NCI-H128 (cell line): Measurements from ENCODE around the gene PARD6G.
"Not testable (repeated sequence)": the region's sequence is repeated elsewhere in the genome, so short reads cannot be mapped to it uniquely, and the experiment has no call there.

ENCODE experiments used
- DNase-seq: peaks from one replicate; lab custom pipeline; 2025; ENCODE audit not compliant: unreplicated experiment; lab: John Stamatoyannopoulos, UW

Gene PARD6G

DNA sequence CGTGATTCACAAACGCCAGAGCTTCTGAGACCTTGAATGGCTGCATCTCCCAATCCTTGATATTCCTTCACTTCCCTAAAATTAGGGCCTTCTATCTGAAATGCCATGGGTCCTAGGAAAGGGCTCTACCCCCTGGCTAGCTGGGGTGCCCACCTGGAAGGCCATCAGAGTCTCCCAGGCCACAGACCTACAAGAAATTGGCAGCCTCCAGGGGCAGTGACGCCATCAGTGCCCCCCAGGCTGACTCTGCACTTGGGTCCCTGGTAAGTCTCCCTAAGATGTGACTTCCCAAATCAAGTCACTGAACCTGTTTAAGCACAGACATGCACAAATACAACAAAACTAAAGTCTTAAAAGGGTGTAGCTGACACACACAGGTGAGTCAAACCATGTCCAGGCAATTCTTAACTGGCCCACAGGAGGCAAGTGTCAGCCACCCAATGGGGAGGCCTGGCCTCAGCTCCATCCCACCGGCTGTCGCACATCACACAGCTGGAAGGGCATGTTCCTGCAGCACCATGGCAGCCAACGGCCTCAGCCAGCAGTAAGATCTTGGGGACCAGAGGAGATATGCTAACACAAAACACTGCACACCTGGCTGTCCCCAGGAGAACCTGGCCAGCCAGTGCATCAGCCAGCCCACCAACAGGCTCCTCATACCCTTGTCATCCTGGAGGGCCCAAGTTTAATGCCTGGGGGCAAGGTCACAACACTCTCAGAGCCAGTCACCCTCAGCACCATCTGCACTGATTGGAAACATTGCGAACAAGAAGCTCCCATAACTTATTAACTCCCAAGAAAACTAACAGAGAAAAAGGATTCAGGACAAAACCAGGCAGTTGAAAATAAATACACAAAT lies 5.2 kb downstream of the PARD6G start:
- DNase-seq: no peak

DNA sequence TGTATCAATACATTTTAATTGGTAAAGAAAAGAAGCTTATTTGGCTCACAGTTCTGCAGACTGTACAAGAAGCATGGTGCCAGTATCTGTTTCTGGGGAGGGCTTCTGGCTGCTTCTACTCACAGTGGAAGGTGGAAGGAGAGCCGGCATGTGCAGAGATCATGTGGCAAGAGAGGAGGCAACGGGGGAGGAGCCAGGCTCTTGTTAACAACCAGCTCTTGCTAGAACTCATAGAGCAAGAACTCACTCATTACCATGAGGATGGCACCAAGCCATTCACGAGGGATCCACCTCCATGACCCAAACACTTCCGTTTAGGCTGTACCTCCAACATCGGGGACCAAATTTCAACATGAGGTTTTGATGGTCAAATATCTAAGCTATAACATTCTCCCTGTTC lies 7.5 kb downstream of the PARD6G start:
- no peak for DNase-seq

DNA sequence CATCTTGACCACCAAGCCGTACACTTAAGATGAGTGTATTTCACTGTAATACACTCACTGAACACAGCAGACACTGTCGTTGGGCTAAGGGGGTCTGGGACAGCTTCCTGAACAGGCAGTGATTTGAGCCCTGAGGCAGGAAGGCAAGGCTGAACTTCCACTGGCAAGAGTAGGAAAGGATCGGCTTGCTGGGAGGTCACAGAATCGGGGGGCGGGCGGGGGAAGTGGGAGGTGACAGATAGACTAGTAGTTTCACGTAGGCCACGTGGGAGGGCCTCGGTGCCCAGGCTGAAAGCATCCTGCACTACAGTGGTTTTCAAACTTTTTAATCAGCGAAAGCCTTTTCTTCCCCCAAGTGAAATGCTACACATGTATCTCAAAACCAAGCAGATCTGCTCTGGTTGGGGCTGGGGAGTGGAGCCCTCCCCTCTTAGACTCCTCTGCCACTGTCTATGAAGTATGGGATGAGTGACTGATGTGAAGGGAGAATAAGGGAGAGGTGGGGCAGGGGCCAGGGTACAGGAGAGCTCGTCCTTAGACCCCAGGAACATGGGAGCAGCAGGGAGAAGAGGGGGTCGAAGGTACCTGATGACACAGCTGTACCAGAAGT lies 8.6 kb downstream of the PARD6G start:
- DNase-seq: no peak

DNA sequence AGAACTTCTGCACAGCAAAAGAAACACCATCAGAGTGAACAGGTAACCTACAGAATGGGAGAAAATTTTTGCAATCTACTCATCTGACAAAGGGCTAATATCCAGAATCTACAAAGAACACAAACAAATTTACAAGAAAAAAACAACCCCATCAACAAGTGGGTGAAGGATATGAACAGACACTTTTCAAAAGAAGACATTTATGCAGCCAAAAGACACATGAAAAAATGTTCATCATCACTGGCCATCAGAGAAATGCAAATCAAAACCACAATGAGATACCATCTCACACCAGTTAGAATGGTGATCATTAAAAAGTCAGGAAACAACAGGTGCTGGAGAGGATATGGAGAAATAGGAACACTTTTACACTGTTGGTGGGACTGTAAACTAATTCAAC lies 9.8 kb downstream of the PARD6G start:
- DNase-seq: not testable (repeated sequence)

DNA sequence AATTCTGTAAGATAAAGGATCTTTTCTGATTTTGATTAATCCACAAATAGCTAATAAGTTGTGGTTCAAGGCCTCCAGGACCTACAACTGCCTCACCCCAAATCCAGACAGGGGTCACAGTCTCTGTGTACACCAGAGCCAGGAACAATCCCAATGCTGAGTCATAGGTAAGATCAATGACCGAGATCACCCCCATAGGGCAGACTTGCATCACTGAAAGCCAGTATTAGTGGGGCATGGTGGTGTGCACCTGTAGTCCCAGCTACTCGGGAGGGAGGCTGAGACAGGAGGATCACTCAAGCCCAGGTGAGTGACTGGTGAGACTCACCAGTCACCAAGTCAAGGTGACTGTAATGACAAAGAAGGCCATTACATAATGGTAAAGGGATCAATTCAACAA lies 12.9 kb downstream of the PARD6G start:
- no peak for DNase-seq

DNA sequence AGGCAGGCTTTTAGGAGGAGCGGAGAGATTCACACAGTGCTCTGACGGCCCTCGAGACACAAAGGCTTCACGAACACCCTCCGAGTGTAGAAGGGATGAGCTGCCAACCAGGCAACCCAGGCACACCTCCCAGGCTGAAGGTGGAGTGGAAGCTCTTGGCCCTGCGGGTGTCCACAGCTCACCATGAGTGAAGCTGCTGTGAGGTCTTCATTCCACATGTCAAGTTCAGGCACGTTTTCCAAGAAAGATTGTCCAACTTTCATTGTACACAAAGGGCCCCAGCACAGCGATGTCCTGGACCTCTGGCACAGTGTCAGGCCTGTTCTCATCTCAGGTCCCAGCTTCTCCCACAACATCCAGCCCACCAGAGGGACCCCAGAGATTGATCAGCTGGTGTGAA lies 13.4 kb downstream of the PARD6G start:
- no peak for DNase-seq

DNA sequence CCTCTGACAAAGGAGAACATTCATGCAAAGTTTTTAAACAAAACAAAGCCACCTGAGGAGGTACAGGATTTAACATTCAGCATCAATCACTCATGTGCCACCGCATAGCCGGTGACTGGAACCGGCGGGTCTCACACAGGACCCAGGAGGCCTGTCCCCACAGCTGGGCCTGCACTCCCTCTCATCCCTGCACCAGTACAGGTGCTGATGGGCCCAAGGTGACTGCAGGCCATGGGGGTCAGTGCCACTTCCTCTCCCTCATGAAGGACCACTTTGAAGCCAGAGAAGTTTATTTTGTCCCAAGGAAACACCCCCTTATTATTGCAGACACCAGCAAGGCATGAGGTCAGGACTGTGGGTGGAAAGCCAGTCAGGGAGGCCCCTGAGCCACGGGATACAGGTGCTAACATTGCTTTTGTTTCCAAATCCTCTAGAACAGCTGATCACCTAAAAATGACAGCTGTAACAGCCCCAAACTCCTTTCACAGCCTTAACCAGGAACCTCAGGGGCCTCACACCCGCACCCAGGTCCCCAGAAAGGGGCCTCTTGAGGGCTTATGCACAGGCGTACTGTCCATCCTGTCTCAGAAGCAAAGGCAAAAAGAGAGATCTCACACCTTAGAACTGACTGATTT lies 14.0 kb downstream of the PARD6G start:
- no peak for DNase-seq

DNA sequence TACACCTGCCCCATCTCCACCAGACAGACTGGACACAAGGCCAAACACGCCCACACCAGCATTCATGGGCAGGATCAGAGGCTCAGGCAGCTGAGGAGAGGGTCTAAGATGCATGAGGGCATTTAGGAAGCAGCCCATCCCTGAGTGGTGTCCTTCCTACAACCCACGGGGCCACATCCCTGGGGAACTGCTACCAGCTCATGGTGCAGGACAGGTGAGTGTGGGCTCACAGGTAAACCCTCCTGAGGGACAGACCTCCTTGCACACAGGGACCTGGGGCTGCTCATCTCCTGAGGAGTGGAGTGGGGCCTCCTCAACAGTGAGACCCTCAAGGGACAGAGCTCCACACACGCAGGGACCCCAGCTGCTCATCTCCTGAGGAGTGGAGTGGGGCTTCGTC lies 14.6 kb downstream of the PARD6G start:
- no peak for DNase-seq

DNA sequence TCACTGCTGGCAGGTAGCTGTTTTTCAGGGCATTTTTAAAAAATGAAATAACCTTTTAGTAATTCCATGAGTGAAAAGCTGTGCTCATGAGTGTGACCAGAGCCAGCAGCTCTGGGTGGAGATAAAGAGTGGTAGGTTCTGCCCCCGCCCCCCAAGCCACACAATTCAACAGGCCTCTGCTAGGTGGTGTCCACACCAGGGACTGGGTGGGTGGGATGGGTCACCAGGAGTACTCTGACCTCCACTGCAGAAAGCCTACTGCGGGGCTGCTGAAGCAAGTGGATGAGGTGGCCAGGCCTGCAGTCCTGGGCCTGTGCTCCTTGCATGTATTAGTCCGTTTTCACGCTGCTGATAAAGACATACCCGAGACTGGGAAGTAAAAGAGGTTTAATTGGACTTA lies 15.3 kb downstream of the PARD6G start:
- no peak for DNase-seq

DNA sequence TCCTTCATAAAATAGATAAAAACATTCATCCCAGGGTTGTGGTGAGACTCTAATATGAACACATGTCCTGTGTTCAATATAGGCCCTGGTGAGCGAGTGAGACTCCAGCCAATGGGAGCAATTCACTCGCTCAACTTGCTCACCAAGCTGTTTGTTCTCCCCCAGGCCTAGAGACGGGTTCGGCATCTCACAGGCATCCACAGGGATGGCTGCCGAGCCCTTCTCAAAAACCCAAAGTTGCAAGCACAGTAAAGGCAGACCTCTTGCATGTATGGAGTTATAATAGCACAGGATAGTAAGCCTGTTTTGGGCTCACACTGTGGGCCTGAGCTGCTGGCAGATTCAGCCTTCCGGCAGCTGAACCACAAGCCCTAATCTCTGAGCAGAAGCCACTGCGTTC lies 15.7 kb downstream of the PARD6G start:
- no peak for DNase-seq

DNA sequence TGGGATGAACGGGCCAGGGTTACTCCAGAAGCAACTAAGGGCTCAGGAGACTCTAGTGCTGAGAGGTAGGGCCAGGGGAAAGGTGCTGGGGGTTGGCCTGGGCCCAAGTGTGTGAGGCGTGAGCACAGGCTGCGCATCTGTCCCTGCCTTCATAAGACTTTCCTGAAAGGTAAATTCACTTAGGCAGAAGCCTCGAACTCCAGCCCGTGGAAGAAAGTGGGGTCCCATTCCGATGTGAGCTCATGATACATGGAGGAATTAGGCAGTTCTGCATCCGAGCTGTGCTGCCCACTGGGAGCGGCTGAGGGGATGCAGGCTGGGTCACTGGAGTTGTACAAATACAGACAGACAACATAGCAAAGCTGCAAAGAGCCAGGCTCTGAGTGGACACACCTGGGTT lies 16.2 kb downstream of the PARD6G start:
- DNase-seq: no peak

DNA sequence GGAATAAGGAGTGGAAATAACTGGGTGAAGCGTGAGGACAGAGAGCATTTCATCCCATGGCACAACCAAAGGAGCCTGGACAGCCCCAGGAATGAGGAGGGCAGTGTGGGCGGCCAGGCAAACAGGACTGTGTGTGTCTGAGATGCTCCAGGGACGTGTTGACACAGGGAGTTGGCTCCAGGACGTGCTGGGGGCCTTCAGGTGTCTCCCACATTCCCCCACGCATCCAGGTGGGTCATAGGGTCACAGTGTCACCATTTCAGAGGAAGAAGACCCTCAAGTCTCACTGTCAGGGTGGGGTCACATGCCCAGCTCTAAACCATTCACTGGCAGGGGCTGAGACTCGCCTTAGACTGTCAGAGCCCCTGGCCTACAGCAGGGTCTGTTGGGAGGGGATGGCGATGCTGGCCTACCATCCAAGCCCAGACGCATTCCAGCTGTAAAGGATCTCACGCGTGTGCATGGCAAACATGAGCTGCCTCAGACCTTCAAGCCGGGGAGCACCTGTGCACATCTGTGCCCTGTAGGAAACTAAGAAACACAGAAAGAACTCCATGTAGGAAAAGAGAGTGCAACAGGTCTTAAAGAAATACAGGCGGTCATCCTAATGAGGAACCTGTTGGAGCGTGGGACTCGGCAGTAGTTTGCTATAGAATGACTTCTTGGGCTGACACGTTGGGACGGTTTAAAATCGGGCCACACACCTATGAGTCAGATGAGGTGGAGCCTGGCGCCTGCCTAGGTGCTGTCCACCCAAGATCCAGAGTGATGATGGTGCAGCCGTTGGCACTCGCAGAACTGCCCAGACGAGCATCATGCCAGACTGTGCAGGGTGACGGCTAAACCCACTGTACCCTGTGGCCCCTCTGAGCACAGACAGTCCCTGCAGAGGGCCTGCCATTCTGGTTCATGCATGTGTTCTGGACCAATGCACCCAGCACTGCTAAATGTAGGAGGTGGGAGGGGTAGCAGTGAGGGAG lies 17.3 kb downstream of the PARD6G start:
- DNase-seq: no peak

DNA sequence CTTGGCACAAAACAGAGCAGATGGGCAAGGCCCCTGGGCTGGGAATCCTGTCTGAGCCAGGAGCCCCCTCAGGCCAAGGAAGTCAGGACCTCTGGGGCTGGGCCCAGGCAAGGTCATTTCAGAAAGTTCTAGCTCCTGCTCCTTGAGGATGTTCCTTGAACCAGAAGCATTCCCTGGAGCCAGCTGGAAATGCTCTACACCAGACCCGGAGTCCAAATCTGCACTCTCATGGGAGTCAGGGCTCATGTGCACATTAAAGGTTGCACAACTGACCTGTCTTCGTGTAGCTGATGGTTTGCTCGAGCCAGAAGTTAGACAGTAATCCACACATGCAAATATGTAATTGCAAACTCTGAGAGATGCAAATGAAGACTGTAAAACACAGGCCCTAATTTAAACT lies 18.0 kb downstream of the PARD6G start:
- DNase-seq: no peak

DNA sequence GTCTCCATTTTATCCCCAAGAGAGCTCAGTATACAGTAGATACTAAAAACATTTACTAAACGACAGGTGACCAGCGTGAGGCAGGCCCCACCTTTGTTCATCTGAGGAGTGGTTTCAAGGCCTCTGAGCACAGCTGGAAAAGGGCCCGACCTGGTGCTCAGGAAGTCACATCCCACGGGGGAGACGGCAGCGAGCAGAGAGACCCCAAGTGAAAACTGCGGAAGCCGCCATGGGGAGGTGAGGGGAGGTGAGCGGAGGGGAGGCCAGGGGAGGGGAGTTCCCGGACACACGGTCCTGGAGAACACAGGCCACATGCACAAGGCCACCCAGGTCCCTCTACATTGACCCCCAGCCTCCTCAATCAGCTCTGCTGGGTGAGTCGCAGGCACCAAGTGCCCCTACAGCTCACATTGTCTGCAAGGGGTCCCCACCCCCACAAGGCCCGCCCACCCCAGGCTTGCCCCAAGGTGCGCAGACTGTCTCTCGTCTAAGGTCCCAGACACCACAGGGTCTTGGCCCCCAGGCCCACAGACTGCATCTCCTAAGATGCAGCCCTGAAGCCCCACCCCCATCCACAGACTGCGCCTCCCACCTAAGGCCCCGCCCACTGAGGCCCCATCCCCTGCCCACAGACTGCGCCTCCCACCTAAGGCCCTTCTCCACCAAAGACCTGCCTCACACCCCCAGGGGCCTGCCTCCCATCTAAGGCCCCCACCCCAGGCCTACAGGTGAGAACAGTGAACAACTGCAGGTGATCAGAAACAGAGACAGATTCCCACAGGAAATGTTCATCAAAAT lies 19.1 kb downstream of the PARD6G start:
- no peak for DNase-seq

DNA sequence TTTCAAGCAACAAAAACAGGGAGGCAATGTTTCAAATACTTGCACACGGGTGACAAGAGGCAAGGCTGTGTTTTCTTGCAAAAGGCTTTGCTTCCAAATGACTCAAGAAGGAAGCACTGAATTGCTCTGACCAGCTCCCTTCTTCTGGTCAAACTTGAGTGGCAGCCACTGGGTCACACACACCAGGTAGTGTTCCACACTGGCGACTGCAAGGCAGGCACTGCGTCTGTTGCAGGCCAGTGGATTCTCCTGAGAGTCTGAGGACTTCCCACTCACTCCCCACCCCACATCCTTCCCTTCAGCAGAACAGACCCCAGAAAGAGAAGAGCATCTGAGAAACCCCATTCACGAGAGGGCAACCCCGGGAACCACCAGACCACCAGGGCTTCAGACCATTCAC lies 19.8 kb downstream of the PARD6G start:
- DNase-seq: no peak

DNA sequence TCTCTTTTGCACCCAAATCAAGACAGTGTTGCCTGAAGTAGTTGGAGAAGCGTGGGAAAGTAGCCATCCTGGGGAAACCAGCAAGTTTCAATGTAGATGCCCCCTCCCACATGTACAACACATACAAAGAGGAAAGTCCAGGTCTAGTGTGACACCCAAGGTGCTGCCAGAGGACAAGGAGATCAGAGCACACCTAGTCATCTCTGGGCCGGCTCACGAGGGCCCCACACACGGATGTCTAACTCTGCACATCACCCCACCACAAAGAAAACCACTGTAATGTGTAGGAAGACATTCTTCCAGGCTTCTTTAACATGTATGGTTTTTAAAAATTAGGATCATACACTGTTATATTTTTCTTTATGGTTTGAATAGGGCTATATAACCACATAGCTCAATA lies 21.6 kb downstream of the PARD6G start:
- no peak for DNase-seq

DNA sequence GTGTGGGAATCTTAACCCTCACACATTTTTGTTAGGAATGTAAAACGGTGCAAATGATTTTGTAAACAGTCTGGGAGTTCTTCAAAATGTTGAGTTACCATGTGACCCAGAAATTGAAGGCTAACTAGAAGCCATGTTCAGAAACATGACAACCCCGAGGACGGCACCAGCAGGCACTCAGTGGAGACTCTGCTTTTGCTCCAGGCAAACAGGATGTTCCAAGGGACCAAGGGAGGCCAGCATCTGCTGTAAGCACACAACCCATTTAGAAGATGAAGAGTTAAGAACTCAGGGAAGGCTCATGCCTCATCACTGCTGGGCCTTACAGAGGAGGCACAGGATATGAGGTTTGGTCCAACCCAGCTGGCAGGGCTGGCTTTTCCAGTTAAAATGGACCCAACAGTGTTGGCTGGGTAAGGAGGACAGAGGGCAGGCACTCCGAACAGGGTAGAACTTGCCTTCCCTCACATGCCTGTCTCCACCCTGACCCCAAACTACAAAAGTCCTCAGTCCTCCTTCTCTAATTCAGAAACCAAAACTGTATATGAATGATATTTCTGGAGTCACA lies 23.6 kb downstream of the PARD6G start:
- DNase-seq: no peak

DNA sequence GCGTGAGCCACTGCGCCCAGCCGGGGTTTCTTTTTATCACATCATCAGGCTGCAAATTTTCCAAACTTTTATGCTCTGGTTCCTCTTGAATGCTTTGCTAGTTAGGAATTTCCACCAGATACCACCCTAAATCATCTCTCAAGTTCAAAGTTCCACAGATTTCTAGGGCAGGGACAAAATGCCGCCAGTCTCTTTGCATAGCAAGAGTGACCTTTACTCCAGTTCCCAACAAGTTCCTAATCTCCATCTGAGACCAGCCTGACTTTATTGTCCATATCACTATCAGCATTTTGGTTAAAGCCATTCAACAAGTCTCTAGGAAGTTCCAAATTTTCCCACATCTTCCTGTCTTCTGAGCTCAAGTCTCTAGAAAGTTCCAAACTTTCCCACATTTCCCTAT lies 27.8 kb downstream of the PARD6G start:
- not testable (repeated sequence) for DNase-seq

DNA sequence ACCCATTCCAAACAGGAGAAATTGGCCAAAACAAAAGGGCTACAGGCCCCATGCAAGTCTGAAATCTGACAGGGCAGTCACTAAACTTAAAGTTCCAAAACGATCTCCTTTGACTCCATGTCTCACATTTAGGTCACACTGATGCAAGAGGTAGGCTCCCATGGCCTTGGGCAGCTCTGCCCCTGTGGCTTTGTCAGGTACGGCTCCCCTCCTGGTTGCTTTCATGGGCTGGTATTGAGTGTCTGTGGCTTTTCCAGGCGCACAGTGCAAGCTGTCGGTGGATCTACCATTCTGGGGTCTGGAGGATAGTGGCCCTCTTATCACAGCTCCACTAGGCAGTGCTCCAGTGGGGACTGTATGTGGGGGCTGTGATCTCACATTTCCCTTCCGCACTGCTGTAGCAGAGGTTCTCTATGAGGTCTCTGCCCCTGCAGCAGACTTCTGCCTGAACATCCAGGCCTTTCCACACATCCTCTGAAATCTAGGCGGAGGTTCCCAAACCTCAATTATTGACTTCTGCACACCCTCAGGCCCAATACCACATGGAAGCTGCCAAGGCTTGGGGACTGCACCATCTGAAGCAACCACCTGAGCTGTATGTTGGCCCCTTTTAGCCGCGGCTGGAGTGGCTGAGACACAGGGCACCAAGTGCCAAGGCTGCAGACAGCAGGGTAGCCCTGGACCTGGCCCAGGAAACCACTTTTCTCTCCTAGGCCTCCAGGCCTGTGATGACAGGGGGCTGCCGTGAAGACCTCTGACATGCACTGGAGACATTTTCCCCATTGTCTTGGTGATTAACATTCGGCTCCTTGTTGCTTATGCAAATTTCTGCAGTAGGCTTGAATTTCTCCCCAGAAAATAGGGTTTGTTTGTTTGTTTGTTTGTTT lies 28.7 kb downstream of the PARD6G start:
- DNase-seq: no peak
